ENCODE data around the gene ARHGAP10.
"Not testable (repeated sequence)": the region's sequence is repeated elsewhere in the genome, so short reads cannot be mapped to it uniquely, and the experiment has no call there.

The ARHGAP10 gene

GRCh38 chr4:147854154-147854553 lies 122.3 kb downstream of the ARHGAP10 start:
- no peak for DNase-seq

- no peak for DNase-seq
Measured at GRCh38 chr4:147855571-147856009, 123.7 kb downstream of the ARHGAP10 start.

DNA sequence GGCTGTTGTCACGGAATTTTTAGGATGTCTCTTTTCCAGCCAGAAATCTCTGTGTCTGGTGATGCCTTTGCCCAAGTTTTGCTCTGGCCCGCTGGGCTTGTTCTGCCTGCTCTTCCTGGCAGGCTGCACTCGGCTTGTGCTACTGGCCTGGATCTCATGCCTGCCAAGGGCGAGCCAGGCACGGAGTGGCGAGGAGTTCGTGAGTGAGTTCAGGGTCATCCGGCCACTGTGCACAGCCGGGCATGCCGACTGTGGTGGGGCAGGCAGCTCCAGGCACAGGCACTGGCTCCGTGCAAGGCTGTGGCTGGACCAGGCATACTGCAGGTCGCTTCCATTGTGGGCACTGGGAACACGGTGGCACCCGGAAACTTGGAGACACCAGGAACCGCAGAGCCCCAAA lies 129.1 kb downstream of the ARHGAP10 start:
- DNase-seq = no peak

- DNase-seq = no peak
Measured at GRCh38 chr4:147862043-147862692, 130.3 kb downstream of the ARHGAP10 start.

- no peak for DNase-seq
Measured at GRCh38 chr4:147863111-147863747, 131.3 kb downstream of the ARHGAP10 start.

GRCh38 chr4:147863808-147864472 lies 132.1 kb downstream of the ARHGAP10 start:
- DNase-seq = no peak

DNA sequence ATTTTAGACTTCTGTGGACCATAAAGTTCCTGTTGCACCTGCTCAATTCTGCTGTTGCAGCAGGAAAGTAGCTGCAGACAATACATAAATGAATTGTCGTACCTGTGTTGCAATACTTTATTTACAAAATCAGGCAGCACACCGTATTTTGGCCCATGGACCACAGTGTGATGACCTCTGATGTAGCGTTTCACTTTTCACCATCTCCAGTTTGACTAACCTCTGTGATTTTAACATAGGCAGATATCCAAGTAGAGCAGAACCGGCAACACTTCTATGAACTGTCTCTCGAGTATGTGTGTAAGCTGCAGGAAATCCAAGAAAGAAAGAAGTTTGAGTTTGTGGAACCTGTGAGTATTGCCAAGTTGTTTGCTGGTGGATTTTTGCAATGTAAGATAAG lies 132.7 kb downstream of the ARHGAP10 start:
- no peak for DNase-seq

DNA sequence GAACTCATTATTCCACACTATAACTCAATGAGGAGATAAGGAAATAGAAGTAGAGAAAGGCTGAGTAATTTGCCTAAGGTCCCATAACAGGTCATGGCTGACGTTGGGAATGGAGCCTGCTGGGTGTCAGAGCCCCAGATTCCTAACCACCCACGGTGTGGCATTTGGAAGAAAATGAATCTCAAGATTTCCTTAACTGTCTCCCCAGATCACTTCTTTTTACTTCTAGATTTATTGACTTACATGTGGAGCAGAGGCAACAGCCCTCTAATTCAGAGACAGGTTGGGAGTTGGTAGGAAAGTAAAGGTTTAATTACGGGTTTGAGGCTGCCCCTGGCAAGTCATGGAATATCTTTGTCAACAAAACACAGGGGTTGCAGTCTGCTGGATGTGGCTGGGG lies 134.0 kb downstream of the ARHGAP10 start:
- DNase-seq = no peak

GRCh38 chr4:147866532-147867271 lies 134.8 kb downstream of the ARHGAP10 start:
- peak; percentile 88 for DNase-seq

GRCh38 chr4:147874109-147874508 lies 142.2 kb downstream of the ARHGAP10 start:
- no peak for DNase-seq

GRCh38 chr4:147877308-147877771 lies 145.5 kb downstream of the ARHGAP10 start:
- no peak for DNase-seq

- DNase-seq = no peak
Measured at GRCh38 chr4:147879676-147880075, 147.8 kb downstream of the ARHGAP10 start.

- DNase-seq = no peak
Measured at GRCh38 chr4:147880511-147880910, 148.6 kb downstream of the ARHGAP10 start.

GRCh38 chr4:147884536-147884935 lies 152.6 kb downstream of the ARHGAP10 start:
- no peak for DNase-seq

GRCh38 chr4:147885216-147885615 lies 153.3 kb downstream of the ARHGAP10 start:
- DNase-seq = not testable (repeated sequence)

DNA sequence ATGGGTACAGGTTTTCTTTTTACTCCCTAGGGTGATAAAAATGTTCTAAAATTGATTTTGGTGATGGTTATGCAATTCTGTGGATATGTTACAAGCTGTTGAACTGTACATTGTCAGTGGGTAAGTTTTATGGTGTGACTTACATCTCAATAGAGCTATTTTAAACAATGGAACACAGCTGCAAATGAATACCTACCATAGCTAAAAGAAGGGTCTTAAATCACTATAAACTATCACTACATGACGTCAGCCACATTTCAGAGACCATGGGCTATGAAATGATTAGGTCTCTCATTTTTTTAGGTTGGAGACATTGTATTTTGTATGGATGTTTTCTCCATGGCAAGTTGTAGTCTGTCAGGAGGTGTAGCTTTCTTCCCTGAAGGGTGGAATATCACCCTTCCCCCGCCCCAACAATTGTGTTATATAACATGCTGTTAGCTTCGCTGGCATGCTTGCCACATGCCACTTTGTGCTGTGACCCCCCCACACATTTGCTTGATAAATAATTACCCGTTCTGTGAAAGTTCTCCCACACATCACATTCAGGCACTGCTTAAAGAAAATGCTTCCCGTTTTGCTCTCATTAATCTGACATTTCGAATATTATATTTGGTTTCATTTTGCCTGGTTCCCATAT lies 159.7 kb downstream of the ARHGAP10 start:
- DNase-seq = no peak

DNA sequence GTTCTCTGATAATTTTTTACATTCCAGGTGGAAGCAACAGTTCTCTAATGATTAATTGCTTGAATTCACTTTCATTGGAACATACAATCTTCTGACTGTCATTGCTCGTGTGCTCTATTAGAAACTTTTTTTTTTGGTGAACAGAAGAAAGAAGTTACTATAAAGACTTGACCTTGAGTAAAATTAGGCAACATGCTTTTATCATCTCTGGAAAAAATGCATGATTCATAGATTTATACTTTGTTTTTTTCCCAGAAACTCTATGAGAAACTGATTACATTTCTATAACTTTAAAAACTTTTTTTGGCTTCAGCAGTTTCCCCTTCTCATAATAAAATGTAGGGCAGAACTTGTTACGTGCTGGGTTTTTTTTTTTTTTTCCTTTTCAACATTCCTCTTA lies 167.6 kb downstream of the ARHGAP10 start:
- DNase-seq = no peak

DNA sequence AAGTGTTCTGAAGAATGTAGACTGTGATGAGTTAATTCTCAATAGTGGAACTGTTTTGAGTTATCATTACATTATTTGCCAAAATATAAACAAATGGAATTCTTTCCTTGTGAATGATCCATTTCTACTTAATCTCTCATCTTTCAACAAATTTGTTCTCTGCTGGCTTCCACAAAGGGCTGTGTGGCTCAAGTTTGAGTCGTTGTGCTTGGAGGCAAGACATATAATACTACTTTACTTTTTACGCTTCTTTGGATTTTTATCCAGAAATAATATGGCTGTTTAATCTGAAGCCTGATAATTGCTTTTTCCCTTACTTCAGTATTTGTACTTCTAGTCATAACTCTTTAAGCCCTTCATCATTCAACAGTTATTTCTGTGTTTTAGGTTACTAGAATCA lies 169.5 kb downstream of the ARHGAP10 start:
- DNase-seq = no peak

- no peak for DNase-seq
Measured at GRCh38 chr4:147901916-147902315, 170.0 kb downstream of the ARHGAP10 start.

- no peak for DNase-seq
Measured at GRCh38 chr4:147909225-147909624, 177.3 kb downstream of the ARHGAP10 start.

- no peak for DNase-seq
Measured at GRCh38 chr4:147910315-147910714, 178.4 kb downstream of the ARHGAP10 start.

- DNase-seq = not testable (repeated sequence)
Measured at GRCh38 chr4:147912106-147912505, 180.2 kb downstream of the ARHGAP10 start.

DNA sequence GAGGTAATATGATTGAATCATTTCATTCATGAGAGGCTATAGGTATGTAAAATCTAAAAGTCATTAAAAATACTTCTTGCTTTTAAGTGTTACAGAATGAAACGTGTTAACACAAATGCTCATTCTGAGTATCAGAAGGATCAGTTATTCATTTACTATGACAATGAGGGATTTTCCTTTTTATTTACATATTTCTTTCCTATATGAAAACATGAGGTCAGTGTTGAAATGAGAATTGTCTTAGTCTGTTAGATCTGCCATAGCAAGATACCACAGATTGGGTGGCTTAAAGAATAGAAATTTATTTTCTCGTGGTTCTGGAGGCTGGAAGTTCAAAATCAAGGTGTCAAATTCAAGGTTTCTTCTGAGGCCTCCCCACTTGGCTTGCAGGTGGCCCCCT lies 181.2 kb downstream of the ARHGAP10 start:
- no peak for DNase-seq

Data from activated naive CD4-positive, alpha-beta T cell treated with anti-CD3 and anti-CD28 coated beads, Interleukin-2, amount 50 U/mL, for 16 hours (primary cell).